ENCODE results near the gene C7orf57.
"Not testable (repeated sequence)": the region's sequence is repeated elsewhere in the genome, so short reads cannot be mapped to it uniquely, and the experiment has no call there.

C7orf57 gene

DNA sequence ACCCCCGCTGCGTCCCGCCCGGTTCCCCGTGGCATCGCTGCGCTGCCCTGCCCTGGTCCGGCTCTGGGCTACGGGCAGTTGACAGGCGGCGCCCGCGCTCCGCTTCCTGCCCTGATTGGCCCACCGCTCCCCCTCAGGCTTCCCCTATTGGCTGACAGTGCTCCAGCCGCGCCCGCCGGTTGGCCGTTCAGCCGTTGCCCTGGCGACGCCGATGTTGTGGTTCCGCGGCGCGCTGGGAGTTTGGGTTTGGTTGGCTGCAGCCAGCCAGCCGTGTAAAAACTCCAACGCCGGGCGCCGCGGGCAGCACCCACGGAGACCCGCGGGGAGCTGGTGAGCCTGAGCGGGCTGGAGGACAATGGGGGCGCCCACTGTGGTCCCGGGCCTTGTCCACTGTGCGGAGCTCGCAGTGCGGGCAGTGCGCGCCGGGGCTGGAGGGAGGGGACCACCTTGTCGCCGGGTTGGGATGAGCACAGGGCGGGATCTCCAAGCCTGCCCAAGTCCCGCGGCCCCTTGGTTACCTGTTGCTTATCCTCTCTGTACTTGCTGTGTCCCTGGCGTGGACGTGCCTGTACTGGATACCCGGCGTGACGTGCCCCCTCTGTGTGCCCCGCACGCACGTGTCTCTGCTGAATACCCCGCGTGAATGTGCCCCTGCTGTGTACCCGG lies at the start of gene C7orf57:
C7orf57 (plus strand) TSS at position 243 of the 666 bp plus-strand sequence. CDS start 766 bp downstream, outside the sequence.
- peak; percentile 64 to 69 for DNase-seq (ENCODE audit: low read depth in 2 of 2)

DNA sequence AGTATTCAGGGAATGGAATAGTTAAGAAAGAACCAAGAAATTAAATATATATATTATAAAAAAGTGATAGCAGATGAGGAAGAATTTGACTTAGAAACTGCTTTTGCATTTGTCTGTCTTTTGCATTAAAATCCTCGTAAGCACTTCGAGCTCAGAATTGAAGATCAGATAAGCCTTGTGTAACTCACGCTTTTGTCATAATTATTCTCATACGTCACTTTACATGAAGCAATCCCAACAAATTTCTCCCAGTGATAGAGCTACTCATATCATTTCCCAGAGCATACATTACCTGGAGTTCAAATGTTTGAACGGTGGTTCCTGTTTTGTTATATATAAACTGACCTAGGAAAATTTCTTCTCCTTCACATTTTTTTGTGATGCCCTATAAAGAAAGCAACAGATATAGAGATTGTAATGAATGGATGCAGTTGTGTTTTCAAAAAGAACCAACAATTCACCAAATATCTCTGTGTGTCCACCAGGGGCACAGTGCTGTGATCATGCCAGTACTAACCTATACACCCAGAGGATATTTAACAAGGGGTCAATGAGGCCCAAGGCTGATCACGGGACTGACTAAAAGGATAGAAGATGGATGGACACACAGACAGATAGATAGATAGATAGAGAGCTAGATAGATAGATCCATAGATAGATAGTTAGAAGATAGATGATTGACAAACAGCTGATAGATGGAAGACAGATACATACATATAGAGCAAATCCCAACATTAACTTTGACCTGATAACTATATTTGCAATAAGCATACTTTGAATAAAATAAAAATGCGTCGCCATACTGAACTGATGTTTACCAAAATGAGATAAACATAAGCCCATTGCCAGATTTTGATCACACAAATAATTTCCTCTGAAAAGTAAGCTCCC lies 46.6 kb upstream of the C7orf57 start:
- DNase-seq (ENCODE audit: low read depth in 2 of 2) = no peak

DNA sequence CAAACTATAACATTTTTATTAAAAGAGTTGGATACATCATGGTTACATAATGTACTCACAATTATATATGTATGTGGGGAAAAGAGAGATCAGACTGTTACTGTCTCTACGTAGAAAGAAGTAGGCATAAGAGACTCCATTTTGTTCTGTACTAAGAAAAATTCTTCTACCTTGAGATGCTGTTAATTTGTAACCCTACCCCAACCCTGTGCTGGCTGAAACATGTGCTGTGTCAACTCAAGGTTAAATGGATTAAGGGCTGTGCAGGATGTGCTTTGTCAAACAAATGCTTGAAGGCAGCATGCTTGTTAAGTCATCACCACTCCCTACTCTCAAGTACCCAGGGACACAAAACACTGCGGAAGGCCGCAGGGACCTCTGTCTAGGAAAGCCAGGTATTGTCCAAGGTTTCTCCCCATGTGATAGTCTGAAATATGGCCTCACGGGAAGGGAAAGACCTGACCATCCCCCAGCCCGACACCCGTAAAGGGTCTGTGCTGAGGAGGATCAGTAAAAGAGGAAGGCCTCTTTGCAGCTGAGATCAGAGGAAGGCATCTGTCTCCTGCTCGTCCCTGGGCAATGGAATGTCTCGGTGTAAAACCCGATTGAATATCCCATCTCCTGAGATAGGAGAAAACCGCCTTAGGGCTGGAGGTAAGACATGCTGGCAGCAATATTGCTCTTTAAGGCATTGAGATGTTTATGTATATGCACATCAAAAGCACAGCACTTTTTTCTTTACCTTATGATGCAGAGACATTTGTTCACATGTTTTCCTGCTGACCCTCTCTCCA lies 45.5 kb upstream of the C7orf57 start:
- DNase-seq (ENCODE audit: low read depth in 2 of 2) = not testable (repeated sequence)

DNA sequence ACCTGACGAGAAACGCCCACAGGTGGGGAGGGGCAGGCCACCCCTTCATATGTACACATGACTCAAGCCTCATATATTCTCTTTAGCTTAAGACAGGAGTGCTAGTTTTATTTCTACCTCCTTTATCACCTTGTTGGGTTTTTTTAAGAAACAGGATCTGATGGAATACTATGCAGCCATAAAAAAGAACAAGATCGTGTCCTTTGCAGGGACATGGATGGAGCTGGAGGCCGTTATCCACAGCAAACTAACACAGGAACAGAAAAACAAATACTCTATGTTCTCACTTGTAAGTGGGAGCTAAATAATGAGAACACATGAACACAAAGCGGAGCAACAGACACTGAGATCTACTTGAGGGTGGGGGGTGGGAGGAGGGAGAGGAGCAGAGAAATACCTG lies 44.8 kb upstream of the C7orf57 start:
- DNase-seq (ENCODE audit: low read depth in 2 of 2) = no peak

DNA sequence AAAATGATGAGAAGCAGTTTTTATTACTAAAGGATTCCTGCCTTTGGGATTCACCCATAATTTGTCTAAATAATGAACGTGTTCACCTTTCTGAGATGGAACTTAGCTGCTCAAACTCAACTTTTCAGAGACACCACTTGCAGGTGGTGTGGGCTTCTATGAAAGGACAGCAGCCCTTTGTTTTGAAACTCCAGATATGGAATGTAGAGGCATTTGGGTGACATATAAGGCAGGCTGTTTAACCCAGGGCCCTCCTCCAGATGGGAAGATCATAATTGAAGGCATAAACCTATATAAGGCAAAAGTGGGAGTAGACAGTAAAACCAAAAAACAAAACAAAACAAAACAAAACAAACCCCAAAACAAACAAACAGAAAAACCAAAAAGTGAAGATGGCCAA lies 44.1 kb upstream of the C7orf57 start:
- no peak for DNase-seq (ENCODE audit: low read depth in 2 of 2)

DNA sequence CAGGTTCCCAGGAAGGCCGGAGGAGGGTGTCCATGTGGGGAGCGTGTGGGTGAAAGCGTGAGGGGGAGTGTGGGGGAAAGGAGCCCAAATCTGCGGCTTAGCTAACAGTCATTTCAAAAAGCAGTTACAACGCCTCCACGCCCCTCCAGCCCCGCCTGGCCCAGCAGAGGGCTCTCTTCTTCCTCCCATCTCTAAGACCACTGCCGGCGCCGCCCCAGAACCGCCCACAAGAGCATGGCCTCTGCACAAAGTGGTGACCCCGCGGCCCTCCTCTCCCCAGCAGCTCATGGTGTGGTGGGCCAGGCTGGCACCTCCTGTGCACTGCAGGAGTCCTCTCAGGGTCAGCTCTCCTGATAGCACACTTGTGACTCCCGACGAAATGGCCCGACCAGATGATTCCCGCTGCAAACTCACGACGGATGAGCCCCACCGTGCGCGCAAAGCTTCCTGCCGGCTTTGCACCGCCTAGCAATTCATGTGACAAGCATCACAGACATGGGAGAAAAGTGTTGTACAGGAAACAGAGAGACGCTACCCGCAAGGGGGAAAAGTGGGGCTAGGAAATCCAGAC lies 43.5 kb upstream of the C7orf57 start:
- peak; percentile 72 to 76 for DNase-seq (ENCODE audit: low read depth in 2 of 2)

DNA sequence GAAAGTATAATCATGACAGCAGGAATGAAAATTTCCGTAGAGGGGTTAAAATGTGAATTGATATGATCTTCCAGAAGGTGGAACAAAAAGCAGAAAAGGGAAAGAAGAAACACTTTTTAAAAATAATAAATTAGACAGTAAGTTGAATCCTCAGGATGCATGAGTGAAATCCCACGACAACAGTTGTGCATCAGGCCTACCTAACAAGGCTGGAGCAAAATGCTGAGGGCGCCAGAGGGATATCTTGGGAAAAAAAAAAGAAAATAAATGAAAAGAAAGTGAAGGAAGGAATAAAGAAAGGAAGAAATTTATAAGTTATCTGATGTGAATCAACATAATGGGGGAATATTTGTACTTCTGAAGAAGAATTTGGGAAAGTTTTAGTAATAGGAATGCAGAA lies 42.9 kb upstream of the C7orf57 start:
- no peak for DNase-seq (ENCODE audit: low read depth in 2 of 2)

DNA sequence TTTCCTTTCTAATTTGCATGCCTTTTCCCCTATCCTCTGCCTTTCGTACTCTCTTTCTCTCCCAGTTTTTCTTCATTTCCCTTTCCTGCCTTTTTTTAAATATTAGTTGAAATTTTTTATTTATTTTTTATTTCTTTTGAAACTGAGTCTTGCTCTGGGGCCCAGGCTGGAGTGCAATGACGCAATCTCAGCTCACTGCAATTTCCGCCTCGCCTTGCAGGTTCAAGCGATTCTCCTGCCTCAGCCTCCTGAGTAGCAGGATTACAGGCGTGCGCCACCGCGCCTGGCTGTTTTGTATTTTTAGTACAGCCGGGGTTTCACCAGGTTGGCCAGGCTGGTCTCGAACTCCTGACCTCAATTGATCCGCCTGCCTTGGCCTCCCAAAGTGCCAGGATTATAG lies 35.9 kb upstream of the C7orf57 start:
- no peak for DNase-seq (ENCODE audit: low read depth in 2 of 2)

DNA sequence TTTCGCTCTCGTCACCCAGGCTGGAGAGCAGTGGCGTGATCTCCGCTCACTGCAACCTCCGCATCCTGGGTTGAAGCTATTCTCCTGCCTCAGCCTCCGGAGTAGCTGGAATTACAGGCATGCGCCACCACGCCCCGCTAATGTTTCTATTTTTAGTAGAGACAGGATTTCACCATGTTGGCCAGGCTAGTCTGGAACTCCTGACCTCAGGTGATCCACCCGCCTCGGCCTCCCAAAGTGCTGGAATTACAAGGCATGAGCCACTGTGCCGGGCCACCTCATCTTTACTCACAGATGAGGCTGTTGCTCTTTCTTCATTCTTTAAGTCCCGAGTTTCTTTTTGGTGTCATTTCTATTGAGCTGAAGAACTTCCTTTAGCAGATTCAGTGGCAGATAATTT lies 35.2 kb upstream of the C7orf57 start:
- DNase-seq (ENCODE audit: low read depth in 2 of 2) = not testable (repeated sequence)

DNA sequence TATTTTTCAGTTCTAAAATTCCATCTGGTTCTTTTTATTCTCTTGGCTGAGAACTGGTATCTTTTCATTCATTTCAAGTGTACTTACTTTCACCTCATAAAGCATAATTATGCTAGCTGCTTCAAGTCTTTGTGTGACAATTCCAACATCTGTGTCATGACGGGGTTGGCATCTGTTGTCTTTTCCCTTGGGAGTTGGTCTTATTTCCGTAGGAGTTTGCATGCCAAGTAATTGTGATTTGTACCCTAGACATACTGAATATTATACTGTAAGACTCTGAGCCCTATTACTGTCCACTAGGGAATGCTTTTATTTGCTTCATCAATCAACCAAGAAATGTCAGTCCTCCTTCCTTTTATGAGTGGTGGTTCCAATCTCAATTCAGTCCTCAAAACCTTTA lies 31.3 kb upstream of the C7orf57 start:
- DNase-seq (ENCODE audit: low read depth in 2 of 2) = no peak

DNA sequence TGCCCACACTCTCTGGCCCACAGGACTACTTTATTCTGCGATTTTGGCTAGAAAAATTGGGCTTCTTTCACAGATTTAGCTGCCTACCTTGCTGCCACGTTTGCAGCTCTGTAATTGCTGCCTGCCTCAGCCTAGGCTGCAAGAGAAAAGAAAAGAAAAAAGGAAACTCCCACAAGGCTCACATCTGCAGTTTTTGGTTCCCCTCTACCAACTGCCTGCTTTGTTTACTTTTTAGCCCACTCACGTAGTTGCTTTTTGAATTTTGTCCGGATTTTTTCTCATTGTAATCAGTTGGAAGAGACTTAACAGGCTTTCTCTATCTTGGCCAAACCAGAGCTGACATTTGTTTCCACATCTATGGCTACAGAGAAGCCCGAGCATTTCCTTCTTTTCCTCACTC lies 30.7 kb upstream of the C7orf57 start:
- no peak for DNase-seq (ENCODE audit: low read depth in 2 of 2)

DNA sequence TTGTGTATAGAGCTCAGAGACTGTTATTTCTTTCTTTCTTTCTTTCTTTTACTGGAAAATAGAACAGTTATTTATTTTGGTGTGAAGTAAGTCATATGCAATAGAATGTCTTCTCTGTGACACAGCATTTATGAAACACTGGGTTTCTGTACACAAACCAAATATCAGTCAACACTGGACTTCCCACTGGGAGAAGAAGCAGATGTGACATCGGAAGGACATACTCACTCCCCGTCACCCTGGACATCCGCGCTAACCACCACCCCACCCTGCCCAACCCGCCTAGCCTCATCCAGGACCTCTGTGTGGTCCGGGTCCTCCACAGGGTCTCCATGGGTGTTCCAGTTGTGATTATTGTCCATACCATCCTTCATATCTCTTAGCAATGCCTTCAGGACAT lies 28.5 kb upstream of the C7orf57 start:
- no peak for DNase-seq (ENCODE audit: low read depth in 2 of 2)

DNA sequence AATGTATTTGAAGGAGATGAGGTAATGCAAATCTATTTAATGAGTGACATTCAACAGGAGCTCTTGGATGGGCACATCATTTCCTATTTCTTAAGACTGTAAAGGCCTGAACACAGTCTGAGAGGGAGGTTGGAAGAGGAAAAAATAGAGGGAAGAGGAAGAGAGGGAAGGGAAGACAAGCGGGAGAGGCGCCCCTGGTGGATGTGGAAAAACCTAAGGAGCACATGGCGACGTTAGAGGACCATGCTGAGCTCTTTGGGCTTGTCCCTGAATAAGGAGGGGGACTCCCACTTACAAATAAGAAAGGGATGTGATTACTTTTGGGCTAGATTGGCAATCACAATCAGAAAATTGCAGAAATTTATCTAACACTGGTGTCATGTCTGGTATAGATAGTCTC lies 26.1 kb upstream of the C7orf57 start:
- DNase-seq (ENCODE audit: low read depth in 2 of 2) = no peak

DNA sequence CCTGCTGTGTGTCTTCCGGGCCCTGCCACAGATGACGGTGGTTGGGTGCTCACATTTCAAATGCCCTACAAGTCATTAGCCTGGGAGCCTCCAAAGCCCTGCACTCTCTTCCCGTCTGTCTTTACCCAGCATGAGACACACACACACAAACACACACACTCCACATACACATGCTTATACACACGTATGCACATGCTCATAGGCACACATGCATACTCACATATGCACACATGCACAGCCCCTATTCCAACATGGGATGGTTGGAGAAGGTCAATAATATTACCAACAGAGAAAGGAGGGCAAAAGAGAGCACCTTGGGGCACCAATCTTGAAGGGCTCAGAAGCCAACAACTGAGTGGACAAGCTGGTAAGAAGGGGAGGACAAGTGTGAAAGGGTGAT lies 25.4 kb upstream of the C7orf57 start:
- DNase-seq (ENCODE audit: low read depth in 2 of 2) = no peak

DNA sequence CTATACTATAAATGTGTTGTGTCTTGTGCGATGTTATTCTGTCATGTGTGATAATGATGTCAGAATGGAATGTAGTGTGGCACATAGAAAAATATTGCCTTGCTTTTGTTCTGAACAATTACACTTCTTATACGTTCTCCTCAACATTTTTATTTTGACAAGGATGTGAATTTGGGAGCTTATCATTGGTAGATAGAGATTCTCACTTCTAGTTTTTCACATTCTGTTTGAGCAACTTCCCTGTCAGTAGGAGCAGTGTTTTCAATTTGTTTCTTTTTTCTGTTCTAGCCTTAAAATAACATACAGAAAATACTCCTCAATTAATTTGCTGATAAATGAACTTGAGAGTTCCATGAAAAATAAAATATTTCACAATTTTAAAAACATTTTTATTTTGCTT lies 24.0 kb upstream of the C7orf57 start:
- DNase-seq (ENCODE audit: low read depth in 2 of 2) = no peak

DNA sequence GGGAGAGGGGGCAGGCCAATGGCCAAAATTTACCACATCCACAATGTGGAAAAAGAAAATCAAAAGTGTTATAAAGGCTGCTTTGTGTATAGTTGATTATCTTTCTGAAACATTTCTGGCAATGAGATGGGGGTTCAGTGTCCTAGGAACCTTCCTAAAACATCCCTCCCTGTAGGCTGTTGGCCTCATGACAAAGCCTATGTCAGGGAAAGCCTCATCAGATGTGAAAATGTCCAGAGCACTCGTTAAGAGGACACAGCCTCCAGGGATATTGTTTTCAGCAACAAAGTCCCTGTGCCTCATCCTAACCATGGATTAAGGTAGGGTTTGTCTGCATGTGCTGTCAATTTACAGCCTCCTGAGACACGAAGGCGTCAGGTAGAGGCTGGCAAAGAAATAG lies 23.4 kb upstream of the C7orf57 start:
- no peak for DNase-seq (ENCODE audit: low read depth in 2 of 2)

DNA sequence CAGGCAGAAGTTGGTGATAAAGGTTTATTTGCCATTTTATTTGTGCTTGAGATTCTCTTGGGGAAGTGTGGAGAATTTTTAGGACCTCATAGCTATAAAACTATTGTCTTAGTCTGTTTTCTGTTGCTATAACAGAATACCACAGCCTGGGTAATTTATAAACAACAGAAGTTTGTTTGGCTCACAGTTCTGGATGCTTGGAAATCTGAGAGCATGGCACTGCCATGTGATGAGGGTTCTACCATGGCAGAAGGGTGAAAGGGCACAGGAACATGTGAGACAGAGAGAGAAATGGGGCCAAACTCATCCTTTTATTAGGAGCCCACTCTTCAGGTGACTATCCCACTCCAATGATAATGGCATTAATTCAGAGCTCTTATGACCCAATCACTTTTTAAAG lies 18.7 kb upstream of the C7orf57 start:
- DNase-seq (ENCODE audit: low read depth in 2 of 2) = no peak

DNA sequence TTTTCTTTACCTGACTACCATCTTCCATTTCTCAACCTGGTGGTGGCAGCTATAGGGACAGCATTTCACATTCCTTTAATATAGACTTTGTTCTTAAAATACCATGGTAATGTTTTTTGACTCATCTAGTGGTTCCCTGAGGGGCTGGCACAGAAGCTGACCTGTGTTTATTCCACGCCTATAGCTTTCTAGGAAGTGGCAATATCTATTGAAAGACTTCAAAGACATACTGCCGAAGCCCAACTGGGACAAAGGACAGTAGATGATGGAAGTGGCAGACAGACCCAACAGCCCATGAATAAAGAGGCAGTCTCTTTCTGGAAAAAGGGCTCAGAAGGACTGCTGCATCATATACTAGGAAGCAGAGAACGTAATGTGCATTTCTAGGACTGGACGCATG lies 17.7 kb upstream of the C7orf57 start:
- no peak for DNase-seq (ENCODE audit: low read depth in 2 of 2)

DNA sequence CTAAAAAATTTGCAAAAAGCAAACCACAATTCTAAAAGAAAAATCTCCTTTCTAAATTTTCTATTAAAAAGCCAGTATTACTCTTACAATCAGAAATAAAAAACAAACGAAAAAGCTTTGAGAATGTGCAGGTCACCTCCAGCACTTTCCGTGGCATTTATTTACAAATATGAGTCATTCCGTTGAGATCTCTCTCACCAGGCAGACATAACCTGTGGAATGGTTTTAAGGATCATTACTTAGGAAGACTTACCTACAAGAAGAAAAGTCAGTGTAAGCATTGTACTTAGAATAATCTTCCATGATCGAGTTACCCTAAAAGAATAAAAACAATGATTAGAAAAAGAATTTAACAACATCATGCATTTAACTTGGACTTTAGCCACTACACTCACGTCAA lies 9.7 kb upstream of the C7orf57 start:
- DNase-seq (ENCODE audit: low read depth in 2 of 2) = no peak

DNA sequence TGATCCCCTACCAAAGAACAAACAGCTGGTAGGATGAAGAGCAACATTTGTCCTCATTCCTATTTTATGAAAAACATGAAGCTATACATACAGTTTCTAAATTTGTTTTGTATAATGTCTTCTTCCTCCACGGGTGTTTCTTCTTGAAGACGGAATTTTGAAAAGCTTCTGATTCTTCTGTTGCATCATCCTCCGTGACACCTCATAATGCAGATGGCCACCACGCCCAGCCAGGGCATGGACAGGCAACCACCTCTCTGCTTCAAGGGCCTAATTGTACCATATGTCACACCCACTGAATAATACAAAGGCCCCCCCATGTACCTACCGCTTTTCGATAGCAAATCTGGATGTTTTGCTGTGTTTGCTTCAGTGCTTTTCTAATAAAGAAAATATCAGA lies 6.4 kb upstream of the C7orf57 start, which contains the start of gene SUN3:
SUN3 (minus strand) TSS at position 170 of the 400 bp plus-strand sequence; CDS start at position 1, 169 bp downstream.
- DNase-seq (ENCODE audit: low read depth in 2 of 2) = no peak

DNA sequence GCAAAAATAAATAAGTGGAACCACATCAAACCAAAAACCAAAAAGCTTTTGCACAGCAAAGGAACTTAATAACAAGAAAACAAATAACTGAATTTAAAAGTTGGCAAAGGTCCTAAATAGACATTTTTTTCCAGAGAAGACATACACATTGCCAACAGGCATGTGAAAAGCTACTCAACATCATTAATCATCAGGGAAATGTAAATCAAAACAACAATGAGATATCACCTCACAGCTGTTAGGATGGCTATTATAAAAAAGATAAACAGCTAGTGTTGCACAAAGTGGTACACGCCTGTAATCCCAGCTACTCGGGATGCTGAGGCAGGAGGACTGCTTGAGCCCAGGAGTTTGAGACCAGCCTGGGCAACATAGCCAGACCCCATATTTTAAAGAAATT lies 4.2 kb upstream of the C7orf57 start:
- no peak for DNase-seq (ENCODE audit: low read depth in 2 of 2)

DNA sequence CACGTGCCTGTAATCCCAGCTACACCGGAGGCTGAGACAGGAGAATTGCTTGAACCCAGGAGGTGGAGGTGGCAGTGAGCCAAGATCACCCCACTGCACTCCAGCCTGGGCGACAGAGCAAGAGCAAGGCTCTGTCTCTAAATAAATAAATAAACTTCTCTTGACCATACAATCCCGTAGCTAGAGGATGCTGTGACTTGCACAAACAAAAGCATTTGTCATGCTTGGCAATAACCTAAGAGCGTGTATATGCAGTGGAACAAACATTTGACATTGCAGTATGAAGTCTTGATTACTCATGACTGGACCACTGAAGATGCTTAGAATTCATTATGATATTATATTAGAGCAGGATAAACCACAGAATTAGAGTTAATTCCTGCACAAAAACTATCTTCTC lies 1.4 kb upstream of the C7orf57 start:
- DNase-seq (ENCODE audit: low read depth in 2 of 2) = no peak

Data from stimulated activated CD8-positive, alpha-beta memory T cell treated with anti-CD3 and anti-CD28 coated beads, Interleukin-7, amount 100 ng/mL, for 1 hour (primary cell).